ENCODE measurements around the gene UXT.

The UXT gene

DNA sequence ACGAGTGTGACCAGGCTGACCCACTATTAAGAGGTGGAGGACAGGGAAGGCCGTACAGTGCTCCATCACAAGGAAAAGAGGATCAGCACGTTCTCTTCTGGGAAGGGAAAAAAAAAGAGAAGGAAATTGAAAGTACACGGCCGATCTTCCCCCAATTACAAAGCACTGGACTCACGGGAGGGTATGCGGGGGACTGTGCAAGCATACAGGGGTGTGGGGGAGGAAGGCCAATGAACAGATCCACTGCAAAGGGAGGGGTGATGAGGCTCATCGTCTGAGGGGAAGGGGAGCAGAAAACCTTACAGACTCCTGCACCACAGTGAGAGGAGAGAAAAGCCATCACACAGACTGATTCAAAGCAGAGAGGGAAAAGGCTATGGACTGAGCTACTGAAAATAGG is 9.7 kb downstream of the UXT start:
- DNase-seq (ENCODE audit: low spot score): no peak

DNA sequence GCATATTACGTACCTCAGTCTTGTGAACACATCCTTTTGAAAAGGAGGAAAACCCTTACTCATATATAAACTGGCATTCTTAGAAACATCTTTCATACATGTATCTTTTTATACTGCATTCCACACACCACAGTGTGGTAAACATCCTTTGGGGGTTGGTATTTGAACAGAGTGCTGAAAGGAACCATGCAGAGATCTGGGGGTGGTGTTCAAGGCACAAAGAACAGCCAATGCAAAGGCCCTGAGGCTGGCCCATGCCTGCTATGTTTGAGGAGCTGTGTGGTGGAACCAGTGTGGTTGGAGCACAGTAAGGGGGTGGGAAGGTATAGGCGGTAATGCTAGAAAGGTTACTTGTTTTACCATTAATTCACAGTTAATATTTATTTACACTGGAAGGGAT is 10.6 kb downstream of the UXT start:
- DNase-seq (ENCODE audit: low spot score): no peak

DNA sequence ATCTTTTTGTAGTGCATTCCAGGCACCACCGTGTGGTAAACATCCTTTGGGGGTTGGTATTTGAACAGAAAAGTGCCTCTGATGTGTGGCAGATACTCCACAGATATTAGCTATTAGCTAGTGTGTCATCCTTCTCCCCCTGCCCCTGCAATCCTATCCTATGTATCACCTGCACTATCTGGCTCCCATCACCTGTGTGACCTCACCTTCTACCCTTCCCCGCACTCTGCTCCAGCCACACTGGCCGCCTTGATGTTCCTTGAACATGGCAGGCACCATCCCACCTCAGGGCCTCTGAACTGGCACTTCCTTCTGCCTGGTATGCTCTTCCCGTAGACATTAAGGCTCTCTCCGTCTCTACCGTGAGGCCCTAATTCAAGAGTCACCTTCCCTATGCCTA is 12.3 kb downstream of the UXT start:
- DNase-seq (ENCODE audit: low spot score): no peak

DNA sequence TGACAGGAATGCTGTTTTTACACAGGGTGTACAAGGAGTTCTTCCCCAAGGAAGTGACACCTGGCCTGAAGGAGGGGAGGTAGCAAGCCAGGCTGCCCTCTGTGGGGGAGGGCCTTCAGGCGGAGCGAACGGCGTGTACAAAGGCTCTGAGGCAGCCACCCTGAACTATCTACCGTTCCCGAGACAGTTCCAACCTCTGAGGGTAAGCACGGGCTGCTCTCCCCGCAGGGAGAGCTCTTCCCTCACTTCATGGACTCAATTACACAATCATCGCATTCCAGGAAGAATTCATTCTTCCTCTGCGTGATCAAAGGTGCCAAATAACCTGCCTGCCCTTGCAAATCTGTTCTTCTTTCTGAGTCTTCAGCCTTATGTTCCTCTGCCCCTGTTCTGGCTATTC is 13.4 kb downstream of the UXT start:
- no peak for DNase-seq (ENCODE audit: low spot score)

DNA sequence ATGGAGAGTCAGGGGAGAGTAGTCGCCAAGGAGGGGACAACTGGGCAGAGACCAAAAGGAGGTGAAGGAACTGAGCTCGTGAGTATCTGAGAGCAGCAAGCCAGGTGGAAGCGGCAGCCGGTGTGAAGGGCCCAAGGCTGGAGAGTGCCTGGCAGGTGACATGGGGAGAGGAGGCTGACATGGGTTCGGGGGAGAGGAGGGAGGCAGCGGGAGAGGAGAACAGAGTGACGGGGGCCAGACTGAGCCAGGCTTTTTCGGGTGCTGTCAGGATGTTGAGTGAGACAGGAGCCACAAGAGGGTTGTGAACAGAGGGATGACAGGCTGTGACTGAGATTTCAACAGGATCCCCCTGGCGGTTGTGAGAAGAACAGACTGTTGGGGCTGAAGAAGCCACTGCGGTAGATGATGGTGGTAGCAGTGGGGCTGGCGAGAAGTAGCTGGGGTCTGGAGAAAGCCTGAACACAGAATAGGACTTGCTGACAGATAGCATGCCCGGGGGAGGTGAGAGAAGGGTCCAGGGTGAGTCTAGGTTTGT is 14.4 kb downstream of the UXT start:
- no peak for DNase-seq (ENCODE audit: low spot score)

DNA sequence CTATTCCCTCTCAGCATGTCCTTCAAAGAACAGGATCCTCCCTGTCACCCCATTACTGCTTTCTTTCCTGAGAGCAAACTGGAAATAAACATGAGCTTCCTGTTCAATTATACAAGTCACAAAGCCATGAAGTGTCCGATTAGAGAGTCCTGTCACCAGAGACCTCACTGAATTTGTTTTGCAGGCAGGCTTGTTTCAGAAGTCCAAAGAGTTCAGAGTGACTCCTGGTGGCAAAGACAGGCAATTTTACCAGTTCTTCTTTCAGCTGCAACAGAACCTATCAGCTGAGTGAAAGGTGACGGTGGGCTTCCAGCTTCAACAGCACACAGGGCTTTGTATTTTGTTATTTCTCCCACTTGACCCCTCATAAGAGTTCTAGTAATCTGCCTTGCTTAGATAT is 15.1 kb downstream of the UXT start:
- no peak for DNase-seq (ENCODE audit: low spot score)

DNA sequence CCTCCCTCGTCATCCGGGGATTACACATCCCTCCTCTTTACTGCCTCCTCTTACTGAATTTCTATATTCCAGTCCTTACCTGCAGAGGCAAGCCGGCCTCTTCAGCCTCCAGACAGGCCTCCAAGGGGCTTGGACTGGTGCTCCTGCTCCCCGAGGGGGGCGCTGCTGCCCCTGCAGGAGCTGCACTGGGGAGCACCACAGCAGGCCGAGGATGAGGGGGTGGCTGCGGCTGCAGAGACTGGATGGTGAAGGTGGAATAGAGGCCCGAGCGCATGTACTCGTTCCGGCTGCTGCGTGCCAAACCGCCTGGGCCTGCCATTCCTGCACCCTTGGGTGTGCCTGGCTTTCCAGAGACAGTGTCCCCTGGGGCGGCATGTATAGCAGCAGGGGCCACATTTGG is 20.2 kb downstream of the UXT start:
- DNase-seq (ENCODE audit: low spot score): no peak

DNA sequence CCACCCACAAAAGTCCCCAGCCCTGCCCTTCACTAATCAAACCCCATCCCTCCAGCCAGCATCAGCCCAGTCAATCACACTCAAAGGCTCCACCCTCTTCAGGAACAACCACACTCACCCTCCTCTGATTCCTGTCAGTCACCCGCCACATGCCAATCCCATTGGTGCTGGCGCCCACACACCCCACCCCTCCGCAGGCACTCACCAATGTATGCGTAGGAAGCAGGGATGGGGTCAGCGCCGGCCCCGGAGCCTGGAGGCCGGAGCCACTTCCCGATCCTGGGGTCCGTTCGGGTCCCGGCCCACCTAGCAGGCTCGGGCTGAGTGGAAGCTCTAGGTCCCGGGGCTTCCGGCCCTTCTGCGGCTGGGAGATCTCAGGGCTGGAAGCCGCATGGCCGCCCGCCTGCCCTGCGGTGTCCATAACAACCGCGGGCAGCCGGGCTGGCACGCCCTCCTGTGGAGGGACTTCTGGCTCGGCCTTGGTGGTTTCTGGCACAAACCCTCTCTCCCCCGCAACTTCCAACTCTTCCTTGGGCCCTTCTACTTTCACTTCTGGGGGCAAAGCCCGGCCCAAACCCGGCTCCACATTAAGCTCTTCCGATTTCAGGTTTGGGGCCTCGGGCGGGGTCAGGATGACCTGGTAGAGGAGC is 21.3 kb downstream of the UXT start:
- no peak for DNase-seq (ENCODE audit: low spot score)

DNA sequence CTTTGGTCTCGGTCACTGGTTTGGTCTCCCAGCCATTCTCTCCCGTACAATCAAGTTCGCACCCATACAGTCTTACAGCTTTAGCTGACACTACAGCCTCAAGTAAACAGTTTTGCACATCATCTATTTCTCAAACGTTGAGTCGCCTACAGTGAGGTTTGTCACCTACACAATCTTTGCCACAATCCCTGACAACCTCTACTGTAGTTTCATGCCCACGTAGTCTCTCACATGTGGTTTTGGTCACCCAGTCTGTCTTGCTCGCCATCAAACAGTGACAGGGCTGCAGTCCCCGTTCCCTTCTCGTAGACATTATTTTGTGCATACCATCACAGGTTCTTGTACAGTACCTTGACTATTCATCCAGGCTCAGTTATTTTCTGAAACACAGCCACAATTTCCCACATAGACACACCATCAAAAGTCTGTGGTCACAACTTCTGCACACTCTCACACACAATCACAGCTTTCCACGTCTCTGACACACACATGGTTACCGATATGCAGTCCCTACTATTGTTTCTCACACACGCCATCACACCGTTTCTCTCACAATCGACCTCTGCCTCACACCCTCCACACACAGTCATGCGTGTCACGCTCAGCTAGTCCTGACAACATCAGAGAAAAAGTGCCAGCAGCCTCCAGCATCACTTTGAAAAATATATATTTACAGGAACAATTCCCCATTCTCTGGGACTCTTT is 24.0 kb downstream of the UXT start:
- DNase-seq (ENCODE audit: low spot score): no peak

DNA sequence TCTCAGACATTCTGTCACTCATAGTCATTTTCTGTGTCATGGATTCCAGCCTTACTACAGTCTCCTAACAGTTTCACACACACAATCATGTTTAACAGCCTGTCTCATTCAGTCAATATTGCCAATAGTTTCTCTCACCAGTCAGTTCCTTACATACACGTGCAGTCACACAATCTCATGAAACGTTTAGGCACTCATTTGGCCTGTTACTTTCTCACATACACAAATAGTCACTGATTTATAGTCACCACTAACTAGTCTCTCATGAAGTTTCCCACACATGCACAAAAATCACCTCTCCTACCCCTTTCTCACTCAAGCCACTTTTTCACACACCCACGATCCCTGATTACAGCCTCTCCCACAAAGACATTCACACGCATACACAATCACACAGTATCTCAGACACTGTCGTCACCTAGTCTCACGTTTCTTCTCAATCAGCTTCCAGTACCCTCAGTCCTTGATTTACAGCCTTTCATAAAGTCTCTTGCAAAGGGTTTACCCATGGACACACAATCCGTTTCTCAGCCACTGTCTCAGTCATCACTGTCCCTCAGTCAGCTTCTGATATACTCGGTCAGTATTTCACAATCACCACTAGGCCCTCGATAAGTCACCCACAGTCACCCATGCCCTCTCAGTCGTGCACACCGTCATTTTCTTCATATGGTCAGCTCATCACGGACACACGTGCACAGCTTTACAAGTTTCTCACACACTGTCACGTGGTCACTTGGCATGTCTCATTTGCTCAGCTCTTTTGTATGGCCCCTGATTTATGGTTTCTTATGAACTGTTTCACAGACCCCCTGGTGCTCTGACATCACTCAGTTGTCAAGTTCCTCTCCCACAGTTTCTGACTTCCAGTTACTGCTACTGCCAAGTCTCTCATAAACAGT is 25.0 kb downstream of the UXT start:
- no peak for DNase-seq (ENCODE audit: low spot score)

DNA sequence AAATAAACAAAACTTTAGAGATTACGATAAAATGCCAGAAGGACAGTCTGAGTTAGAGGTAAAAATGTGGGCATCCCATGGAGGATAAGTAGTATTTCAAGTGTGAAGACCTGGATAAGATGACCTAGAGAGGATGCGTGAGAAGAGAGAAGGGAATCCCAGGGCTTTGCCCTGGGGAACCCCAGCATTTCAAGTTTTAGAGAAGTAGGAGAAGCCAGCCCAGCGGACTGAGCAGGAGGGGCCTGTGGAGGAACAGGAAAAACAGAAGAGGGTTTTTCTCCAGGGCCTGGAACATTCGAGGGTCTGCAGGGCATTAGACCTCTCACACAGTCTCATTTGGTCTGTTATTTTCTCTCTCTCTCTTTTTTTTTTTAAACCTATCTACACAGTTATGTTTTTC is 26.3 kb downstream of the UXT start:
- DNase-seq (ENCODE audit: low spot score): no peak

DNA sequence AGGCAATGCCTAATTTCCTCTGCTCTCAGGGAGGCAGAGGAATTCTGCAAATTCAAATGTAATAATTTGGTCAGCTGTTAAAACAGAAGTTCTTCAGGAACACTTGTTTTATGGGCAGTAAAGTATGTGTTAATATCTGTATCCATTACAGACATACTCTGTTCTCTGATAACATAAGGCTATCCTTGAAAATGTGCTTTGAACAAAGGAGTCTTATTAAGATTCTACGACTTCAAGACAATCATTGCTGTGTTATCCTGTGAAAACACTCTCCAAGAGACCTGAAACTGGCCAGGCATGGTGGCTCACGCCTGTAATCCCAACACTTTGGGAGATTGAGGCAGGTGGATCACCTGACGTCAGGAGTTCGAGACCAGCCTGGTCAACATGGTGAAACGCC is 27.3 kb downstream of the UXT start:
- peak; percentile 59 for DNase-seq (ENCODE audit: low spot score)

DNA sequence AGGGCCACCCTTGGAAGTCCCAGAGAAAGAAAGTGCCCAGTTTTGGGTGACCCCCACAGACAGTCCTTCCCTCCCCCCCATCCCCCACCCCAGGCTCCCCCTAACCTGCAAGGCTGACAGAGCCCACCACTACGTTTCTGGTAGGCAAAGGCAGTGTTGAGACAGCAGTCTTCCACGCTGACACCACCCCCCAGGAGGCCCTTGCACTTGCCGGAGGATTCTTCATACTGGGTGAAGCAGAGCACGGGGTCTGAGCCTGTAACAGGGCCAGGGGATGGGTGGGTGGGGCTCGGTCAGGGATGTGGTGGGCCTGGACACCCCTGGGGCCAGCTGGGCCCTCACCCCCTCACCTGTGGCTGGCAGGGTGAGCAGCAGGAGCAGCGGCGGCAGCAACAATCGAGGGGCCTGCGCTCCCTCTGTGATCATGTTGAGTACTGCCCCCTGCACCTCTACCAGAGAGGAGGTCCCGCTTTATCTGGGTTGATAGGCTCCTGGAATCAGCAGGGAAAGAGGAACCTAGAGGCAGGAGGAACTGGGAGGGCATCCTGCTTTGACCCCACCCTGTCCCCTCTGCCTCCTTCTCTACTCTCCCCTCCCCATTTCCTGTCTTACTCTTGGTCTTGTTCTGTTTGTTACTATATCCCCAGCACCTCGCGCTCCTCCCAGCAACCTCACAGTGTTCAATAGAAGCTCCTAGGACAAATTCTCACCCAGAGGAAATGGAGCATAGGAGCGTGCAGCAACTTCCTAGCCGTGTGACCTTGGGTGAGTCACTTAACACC is 29.4 kb downstream of the UXT start, which contains the start of gene CFP:
Gene CFP (minus strand): TSS at position 512 of the 782 bp plus-strand sequence. CDS start 86 bp downstream, at position 426.
- DNase-seq (ENCODE audit: low spot score): no peak

DNA sequence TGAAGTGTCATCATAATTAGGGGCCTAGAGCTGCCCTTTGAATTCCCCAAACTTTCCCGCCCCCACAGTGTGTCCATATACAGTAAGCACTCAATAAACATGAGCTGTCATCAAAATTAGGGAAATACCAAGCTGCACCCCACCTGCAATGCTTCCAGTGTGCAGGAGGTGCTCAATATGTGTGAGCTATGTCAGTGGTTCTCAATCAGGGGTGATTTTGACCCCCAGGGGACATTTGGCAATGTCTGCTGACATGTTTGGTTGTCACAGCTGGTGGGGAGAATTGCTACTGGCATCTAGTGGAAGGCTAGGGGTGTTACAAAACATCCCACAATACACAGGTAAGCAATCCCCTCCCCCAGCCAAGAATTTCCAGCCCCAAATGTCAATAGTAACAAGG is 30.0 kb downstream of the UXT start:
- no peak for DNase-seq (ENCODE audit: low spot score)

DNA sequence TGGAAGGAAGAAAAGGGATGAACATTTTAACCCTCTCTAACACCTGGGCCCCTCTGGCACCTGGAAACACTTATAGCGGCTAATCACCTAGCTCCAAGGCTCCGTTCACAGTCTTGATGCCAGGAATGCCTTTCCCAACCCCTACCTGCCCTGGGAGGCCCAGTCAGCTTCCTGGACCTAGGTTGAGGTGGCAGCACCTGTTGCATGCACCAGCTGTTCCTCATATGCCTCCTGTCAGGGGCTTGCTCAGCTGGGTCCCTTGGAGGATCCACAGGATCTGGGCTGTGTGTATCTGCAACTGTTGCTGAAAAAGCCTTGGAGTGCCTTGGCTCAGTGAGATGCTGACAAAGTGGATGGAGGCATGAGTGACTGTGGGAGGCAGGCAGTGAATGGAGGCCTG is 33.6 kb downstream of the UXT start:
- DNase-seq (ENCODE audit: low spot score): no peak

DNA sequence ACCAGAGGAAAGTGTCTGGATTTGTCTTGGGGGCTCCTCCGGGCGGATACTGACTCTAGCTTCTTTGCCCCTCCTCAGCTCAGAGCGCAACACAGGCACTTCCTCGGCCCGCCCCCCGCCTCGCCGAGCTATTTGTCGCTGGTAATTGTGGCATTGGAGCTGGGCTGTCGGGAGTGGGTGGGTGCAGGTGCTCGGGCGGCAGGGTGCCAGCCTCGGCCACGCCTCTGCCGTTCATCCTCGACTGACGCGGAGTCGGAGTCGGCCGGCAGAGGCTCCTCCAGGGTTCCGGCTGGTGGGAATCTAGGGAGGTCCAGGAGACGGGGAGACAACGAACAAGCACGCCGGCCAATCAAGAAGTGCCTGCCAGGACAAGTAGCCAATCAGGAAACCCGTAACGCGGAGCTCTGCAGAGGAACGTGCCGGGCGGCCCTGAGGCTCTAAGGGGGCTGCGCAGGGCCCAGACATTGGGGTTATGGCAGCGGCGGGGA is 35.4 kb downstream of the UXT start:
- no peak for DNase-seq (ENCODE audit: low spot score)

DNA sequence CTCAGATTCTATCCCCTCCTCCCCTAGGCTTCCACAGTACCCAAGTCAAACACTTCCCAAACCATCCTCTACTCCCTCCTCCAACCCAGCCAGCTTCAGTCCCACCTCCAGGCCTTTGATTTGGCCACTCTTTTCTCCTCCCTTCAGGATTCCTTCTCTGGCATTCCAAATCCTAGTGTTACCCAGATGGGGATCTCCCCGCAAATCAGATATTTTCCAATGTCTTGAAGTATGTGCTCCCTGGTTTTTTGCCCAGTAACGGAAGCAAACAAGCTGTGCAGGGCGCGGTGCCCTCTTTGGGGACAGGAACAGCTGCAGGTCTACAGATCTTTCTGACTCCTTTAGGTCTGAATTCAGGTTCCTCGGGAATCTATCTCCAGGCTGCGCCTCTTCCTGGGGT is 37.1 kb downstream of the UXT start:
- no peak for DNase-seq (ENCODE audit: low spot score)

DNA sequence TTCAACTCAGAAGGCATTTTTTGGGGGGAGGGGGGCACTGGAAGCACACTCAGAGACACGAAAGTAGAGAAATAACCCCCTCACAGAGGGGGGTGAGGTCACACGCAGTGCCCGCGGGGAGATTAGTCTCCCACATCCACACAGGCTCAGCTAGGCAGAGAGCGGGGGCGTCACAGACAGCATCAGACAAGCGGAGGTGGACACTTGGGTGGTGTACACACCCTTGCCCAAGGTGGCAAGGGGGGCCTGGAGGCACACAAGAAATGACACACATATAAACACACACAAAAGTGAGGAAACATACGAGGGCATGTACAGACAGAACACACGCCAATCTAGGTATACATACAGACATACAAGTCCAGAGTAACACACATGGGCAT is 38.7 kb downstream of the UXT start:
- no peak for DNase-seq (ENCODE audit: low spot score)

DNA sequence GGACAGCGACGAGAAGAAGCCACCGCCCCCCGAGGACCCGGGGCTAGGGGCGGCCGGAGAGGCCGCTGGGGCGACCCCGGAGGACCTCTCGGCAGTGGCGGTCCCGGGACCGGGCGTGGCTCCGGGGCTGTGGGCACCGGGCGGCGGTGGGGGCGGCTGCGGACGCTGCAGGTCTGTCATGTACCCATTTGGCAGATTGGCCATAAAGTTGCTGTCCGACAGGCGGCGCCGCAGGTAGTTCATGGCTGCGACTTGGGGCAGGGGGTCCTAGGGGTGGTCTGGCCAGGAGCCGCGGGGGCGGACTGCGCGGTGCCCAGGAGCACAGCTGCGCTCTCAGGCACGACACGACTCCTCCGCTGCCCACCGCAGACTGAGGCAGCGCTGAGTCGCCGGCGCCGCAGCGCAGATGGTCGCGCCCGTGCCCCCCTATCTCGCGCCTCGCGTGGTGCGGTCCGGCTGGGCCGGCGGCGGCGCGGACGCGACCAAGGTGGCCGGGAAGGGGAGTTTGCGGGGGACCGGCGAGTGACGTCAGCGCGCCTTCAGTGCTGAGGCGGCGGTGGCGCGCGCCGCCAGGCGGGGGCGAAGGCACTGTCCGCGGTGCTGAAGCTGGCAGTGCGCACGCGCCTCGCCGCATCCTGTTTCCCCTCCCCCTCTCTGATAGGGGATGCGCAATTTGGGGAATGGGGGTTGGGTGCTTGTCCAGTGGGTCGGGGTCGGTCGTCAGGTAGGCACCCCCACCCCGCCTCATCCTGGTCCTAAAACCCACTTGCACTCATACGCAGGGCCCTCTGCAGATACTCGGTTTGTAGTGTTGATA is 39.3 kb downstream of the UXT start, which contains the start of gene SYN1:
Gene SYN1 (minus strand): TSS at position 372 of the 817 bp plus-strand sequence. CDS start 129 bp downstream, at position 243.
- peak; percentile 81 for DNase-seq (ENCODE audit: low spot score)

DNA sequence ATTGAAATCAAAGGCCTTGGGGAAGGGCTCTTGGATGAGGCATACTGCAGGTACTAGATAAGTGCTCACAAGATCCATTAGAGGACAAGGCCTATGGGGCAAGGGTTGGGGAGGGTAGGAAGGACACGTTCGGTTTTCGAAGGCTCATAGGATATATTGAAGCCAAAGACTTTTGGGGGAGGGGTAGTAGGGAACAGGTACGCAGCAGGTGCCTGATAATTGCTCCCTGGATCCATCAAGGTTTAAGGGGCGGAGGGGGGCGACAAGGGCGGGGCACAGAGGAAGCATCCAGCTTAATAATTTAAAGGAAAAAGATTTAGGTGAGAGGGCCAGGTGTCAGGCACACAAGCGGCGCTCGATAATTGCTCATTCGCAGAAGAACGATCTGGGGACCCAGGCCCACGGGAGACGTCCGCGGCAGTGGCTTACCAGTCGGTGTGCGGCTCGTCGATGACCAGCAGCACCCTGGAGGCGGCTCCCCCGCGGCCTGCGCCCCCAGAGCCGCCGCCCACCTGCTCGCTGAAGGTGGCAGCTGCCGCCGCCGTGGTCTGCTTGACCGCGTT is 40.0 kb downstream of the UXT start:
- DNase-seq (ENCODE audit: low spot score): no peak
